ENCODE results near the gene GET3. TPM values are rescaled to one million over a fixed set of nuclear protein-coding genes. Genes with fewer than 3 reads are reported as not detected.

GET3 gene
- total and polyA plus RNA-seq, 2 of the 13 experiments (the other 11 are each of a cell fraction or from before 2014, with no cell fraction given), result 57.7 to 59.4 TPM

GRCh38 chr19:12790628-12791344 lies 53.5 kb downstream of the GET3 start (continued):
- TF ChIP-seq ZNF552 (CRISPR knock-in tag; IDR thresholded peaks at IDR 0.05; ENCODE audit: borderline replicate concordance) (no peak), TGIF2 (CRISPR knock-in tag; IDR thresholded peaks at IDR 0.05) (no peak), HDAC1 (CRISPR knock-in tag; IDR thresholded peaks at IDR 0.05) (no peak), POLR2AphosphoS5 (IDR thresholded peaks at IDR 0.05; ENCODE audit: low read depth, low read length) (no peak), ZNF335 (CRISPR knock-in tag; IDR thresholded peaks at IDR 0.05) (no peak; the same call in 1 of the 2 replicates), JUNB (CRISPR knock-in tag; IDR thresholded peaks at IDR 0.05; ENCODE audit: borderline replicate concordance) (no peak), DRAP1 (CRISPR knock-in tag; IDR thresholded peaks at IDR 0.05) (no peak), FOXA1 (IDR thresholded peaks at IDR 0.05) (no peak), FOXA1 (CRISPR knock-in tag; IDR thresholded peaks at IDR 0.05) (peak; percentile 97), ZNF234 (CRISPR knock-in tag; conservative IDR thresholded peaks at IDR 0.05) (no peak), ZBTB43 (CRISPR knock-in tag; conservative IDR thresholded peaks at IDR 0.05) (no peak), ZSCAN31 (CRISPR knock-in tag; IDR thresholded peaks at IDR 0.05; ENCODE audit: low read depth) (no peak), ZNF747 (CRISPR knock-in tag; IDR thresholded peaks at IDR 0.05; ENCODE audit: borderline replicate concordance) (no peak), ZBTB2 (CRISPR knock-in tag; IDR thresholded peaks at IDR 0.05; ENCODE audit: low read depth) (peak; percentile 63), DR1 (CRISPR knock-in tag; IDR thresholded peaks at IDR 0.05) (no peak), ZFP82 (CRISPR knock-in tag; IDR thresholded peaks at IDR 0.05; ENCODE audit: borderline replicate concordance) (peak; percentile 16; the same call in 1 of the 2 replicates), ETV5 (CRISPR knock-in tag; IDR thresholded peaks at IDR 0.05; ENCODE audit: borderline replicate concordance) (no peak), ZBTB4 (CRISPR knock-in tag; IDR thresholded peaks at IDR 0.05; ENCODE audit: borderline replicate concordance) (no peak), ZNF281 (CRISPR knock-in tag; IDR thresholded peaks at IDR 0.05; ENCODE audit: borderline replicate concordance) (no peak; the same call in 1 of the 2 replicates), ZNF556 (CRISPR knock-in tag; IDR thresholded peaks at IDR 0.05; ENCODE audit: borderline replicate concordance) (0 out of 2 replicates have a peak, but pooled peaks have one; percentile 30), MEIS1 (CRISPR knock-in tag; IDR thresholded peaks at IDR 0.05; ENCODE audit: borderline replicate concordance) (0 out of 2 replicates have a peak, but pooled peaks have one; percentile 0)

All from HepG2 (cell line).